Heart right ventricle (tissue), 16 donors: ENCODE data around the gene THSD7B. TPM values are rescaled to one million over a fixed set of nuclear protein-coding genes. Genes with fewer than 3 reads are reported as not detected.
"Not testable (repeated sequence)": the region's sequence is repeated elsewhere in the genome, so short reads cannot be mapped to it uniquely, and the experiment has no call there.

Experiments used
- ATAC-seq, 8 donors: fragments of 200-7000 bp; cut with Tn5 transposase; one replicate each; pipeline ENCODE4 v1.9.1; 2020; ENCODE audit warnings: mild to moderate bottlenecking in 8 of 8, moderate library complexity in 8 of 8, moderate number of reproducible peaks in 1 of 8
- DNase-seq, 2 donors: peaks; one replicate each; pipeline ENCODE4 v3.0.0-alpha.2; 2020
- H3K27ac ChIP-seq, 10 donors: fragments of 200-600 bp; sonication (generic) in 2 of 10; one replicate each; pipeline versions ENCODE4 v1.5.0 to v1.8.0; 2020 to 2022; ENCODE audit warnings: mild to moderate bottlenecking in 3 of 10
- H3K27me3 ChIP-seq, 7 donors: fragments of 200-600 bp; one replicate each; pipeline ENCODE4 v1.8.0; 2021 to 2022; ENCODE audit warnings: mild to moderate bottlenecking in 2 of 7
- H3K36me3 ChIP-seq, 9 donors: fragments of 200-600 bp; sonication (generic) in 1 of 9; one replicate each; pipeline versions ENCODE4 v1.5.0 to v1.8.0; 2020 to 2022; ENCODE audit warnings: mild to moderate bottlenecking in 2 of 9
- H3K4me1 ChIP-seq, 9 donors: fragments of 200-600 bp; sonication (generic) in 1 of 9; one replicate each; pipeline versions ENCODE4 v1.5.0 to v1.8.0; 2020 to 2022; ENCODE audit warnings: mild to moderate bottlenecking in 4 of 9
- H3K4me3 ChIP-seq, 10 donors: fragments of 200-600 bp; sonication (generic) in 2 of 10; one replicate each; pipeline versions ENCODE4 v1.5.0 to v1.8.0; 2020 to 2022; ENCODE audit warnings: mild to moderate bottlenecking in 7 of 10, moderate library complexity in 2 of 10
- H3K9me3 ChIP-seq, 11 donors: fragments of 200-600 bp in 10 of 11; sonication (generic) in 2 of 11; one replicate each; pipeline versions ENCODE4 v1.5.0 to v1.8.0; 2013 to 2022; ENCODE audit warnings: mild to moderate bottlenecking in 2 of 11, control low read depth in 1 of 11, moderate library complexity in 1 of 11
- WGBS, 2 donors: extraction: QIAGEN DNeasy Blood & Tissue Kit; methylation state at CpG; one replicate each; pipeline ENCODE4 v1.1.7; 2013; ENCODE audit warnings: inconsistent platforms in 1 of 2; 5-methylcytosine and 5-hydroxymethylcytosine counted together
- intact Hi-C, 10 donors: fragments of 100-400 bp; cut with DNase I; formaldehyde crosslinking; loops; one replicate each; pipeline versions ENCODE4 v1.11.1 to v1.14.2; 2022
- polyA plus RNA-seq, 2 donors: library from polyadenylated mRNA; stranded (reverse); fragments of 200-250 nt; gene quantifications; one replicate each; pipeline ENCODE4 v1.2.3, GENCODE V29; 2013
- total RNA-seq, 10 donors: library from RNA; stranded (reverse); fragmentation: NEBNext Ultra II Directional in 3 of 10; extraction: Animal tissue kit (Norgen Biotek cat#: 25700) in 3 of 10; gene quantifications; one replicate each; pipeline versions ENCODE4 v1.2.1 to v1.2.4, GENCODE V29; 2021 to 2023
- TF ChIP-seq, protein P1 (sequence below), 9 donors: fragments of 200-600 bp; sonication (generic) in 2 of 9; IDR thresholded peaks; one replicate each; pipeline versions ENCODE4 v1.5.0 to v1.8.0; 2021 to 2022; ENCODE audit warnings: antibody characterized with exemption in 9 of 9, mild to moderate bottlenecking in 5 of 9, moderate library complexity in 1 of 9
- donor health status: Arrhythmogenic right ventricular cardiomyopathy.
- donor health status: ischemic (EF 13 %, LVEDD 7.1; RV severe dilation, severe dysfunction).
- donor health status: healthy with polysubstance abuse.
- donor health status: DM: no; HTN: yes; CAD: no.
- donor health status: DM: no; HTN: no; CAD: no.
- donor health status: ischemic (EF 25% LVEDD 6.9; RV normal size, moderate dysfunction).
- donor health status: ischemic (EF 25% LVEDD 5.7; RV mildly dilated, moderate dysfunction).
- donor health status: healthy.
- donor health status: DM: yes; HTN: yes; CAD: no.
- donor health status: Ischemic cardiomyopathy.
- donor health status: ischemic (EF 35%, LVEDD 5.7; RV mildly dilated, moderate dysfunction).
- donor health status: nonischemic (EF 11% LVEDD 7.7; RV severe dilation, severe dysfunction).
- donor health status: DM: yes; HTN: yes; CAD: no.
- donor health status: PGD.
- donor health status: ischemic (EF 29% LVEDD 5.4; RV normal size, mild dysfunction).
- donor health status: nonischemic (EF 23%, LVEDD 6.1; RV moderate dilation, normal function).

The THSD7B gene
- total and polyA plus RNA-seq, 12 donors: 0.01 to 0.39 (median 0.18) TPM

DNA sequence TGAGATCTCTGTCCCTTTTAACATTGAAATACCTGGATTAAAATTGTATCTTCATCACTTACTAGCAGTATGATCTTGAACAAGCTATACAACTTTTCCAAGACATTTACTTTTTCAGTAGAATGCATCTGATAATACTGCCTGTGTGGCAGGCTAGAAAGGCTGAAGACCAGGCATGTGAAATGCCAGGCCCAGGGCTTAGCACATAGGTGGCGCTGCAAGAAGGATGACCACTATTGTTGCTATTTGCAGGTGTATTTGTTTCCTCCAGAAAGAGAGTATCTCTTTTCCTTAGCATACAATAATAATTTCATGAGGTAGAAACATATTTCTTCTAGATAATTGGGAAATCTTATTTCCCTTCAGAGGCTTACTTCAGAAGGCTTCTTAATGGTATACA is 331.3 kb downstream of the THSD7B start:
- Histone ChIP-seq H3K4me1 (no peaks in the 10 kb centered on the region), H3K27me3 (no peaks in the 10 kb centered on the region), H3K9me3 (peaks cover 0 to 3% (median 0%) of the 10 kb centered on the region in 11 donors), H3K27ac (no peak overlapping the region), H3K4me3 (no peak overlapping the region), H3K36me3 (no peaks in the 10 kb centered on the region)
- intact Hi-C loops: no loop called here
- ATAC-seq (no peak), DNase-seq (no peak)
- TF ChIP-seq, protein P1, sequence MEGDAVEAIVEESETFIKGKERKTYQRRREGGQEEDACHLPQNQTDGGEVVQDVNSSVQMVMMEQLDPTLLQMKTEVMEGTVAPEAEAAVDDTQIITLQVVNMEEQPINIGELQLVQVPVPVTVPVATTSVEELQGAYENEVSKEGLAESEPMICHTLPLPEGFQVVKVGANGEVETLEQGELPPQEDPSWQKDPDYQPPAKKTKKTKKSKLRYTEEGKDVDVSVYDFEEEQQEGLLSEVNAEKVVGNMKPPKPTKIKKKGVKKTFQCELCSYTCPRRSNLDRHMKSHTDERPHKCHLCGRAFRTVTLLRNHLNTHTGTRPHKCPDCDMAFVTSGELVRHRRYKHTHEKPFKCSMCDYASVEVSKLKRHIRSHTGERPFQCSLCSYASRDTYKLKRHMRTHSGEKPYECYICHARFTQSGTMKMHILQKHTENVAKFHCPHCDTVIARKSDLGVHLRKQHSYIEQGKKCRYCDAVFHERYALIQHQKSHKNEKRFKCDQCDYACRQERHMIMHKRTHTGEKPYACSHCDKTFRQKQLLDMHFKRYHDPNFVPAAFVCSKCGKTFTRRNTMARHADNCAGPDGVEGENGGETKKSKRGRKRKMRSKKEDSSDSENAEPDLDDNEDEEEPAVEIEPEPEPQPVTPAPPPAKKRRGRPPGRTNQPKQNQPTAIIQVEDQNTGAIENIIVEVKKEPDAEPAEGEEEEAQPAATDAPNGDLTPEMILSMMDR (IDR thresholded peaks at IDR 0.05): no peak
- WGBS, 2 donors: 0 to 69% methylated on average over 1 of the region's 1 CpG

- 86 to 89% methylated on average over 3 of the region's 3 CpGs for WGBS, 2 donors
- H3K27ac ChIP-seq, H3K4me3 ChIP-seq, intact Hi-C loops, H3K36me3 ChIP-seq, H3K27me3 ChIP-seq, H3K4me1 ChIP-seq, ATAC-seq, DNase-seq: not testable (repeated sequence)
- H3K9me3 ChIP-seq: peaks cover 0 to 25% (median 0%) of the 10 kb centered on the region in 11 donors
These were observed 336.5 kb downstream of the THSD7B start for GRCh38 chr2:137101814-137102213.

- ATAC-seq: no peak
- Histone ChIP-seq H3K27ac (no peak overlapping the region), H3K4me3 (no peak overlapping the region)
These were observed 342.6 kb downstream of the THSD7B start for GRCh38 chr2:137107904-137108303.

DNA sequence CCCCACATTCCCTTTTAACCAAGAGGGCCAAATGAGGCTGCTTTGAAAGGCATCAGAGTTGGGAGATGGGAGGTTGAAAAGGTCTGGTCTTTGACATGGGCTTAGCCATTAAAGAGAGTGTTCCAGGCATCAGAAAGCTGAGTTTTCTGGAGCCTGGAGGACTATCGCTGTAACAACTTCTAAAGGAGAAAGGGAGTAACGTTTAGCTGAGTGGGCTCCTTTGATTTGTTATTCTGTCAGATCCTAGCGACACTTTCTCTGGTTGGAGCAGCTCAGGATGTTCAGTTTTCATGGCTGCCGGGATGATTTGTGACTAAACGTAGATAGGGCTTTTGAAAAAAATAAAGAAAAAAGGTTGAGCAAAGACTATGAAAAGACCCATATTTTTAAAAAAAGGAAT is 346.6 kb downstream of the THSD7B start:
- H3K27ac ChIP-seq: no peak overlapping the region
- intact Hi-C loops: no loop called here
- no peak overlapping the region for H3K4me3 ChIP-seq
- no peaks in the 10 kb centered on the region for H3K36me3 ChIP-seq
- TF ChIP-seq, protein P1 (IDR thresholded peaks at IDR 0.05): no peak
- H3K4me1 ChIP-seq: no peaks in the 10 kb centered on the region
- DNase-seq (no peak), ATAC-seq (no peak)
- no peaks in the 10 kb centered on the region for H3K27me3 ChIP-seq
- peaks cover 0 to 3% (median 0%) of the 10 kb centered on the region in 11 donors for H3K9me3 ChIP-seq
- 70 to 73% methylated on average over 5 of the region's 5 CpGs for WGBS, 2 donors

More at GRCh38 chr2:137107904-137108303, 342.6 kb downstream of the THSD7B start:
- Histone ChIP-seq H3K4me1 (no peaks in the 10 kb centered on the region), H3K9me3 (peaks cover 0 to 23% (median 0%) of the 10 kb centered on the region in 11 donors), H3K36me3 (no peaks in the 10 kb centered on the region), H3K27me3 (no peaks in the 10 kb centered on the region)
- TF ChIP-seq, protein P1 (IDR thresholded peaks at IDR 0.05): no peak
- intact Hi-C loops: no loop called here
- no peak for DNase-seq

DNA sequence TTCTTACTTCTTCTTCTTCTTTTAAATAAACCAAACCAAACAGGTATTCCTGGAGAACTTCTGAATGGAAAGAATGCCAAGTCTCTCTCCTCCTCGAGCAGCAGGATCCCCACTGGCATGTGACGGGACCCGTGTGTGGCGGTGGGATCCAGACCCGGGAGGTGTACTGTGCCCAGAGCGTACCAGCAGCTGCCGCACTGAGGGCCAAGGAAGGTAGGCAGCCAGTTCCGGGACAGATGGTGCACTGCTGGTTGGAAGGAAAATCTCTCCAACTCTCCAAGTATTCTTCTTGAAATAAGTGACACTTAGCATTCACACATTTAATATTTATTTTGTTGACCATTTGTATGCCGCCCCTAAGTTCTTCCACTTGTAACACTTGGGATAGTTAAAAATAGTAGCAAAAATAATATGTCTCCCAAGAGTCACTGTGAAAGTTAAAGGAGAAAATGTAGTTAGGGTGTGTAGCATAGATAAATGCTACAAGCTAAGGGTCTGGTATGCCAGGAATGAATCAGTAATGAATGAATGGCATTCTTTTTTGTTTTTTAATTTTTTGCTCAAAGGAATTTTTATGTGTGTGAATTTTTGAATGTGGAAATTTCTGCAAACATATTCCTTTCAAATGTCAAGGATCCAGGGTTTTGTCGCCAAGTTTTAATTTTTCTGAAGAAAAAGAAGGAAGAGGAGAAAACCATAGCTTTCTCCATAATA is 349.9 kb downstream of the THSD7B start:
- no peak for DNase-seq
- H3K36me3 ChIP-seq: no peaks in the 10 kb centered on the region
- intact Hi-C loops: no loop called here
- TF ChIP-seq, protein P1 (IDR thresholded peaks at IDR 0.05): no peak
- no peaks in the 10 kb centered on the region for H3K9me3 ChIP-seq
- no peak overlapping the region for H3K27ac ChIP-seq
- no peak overlapping the region for H3K4me3 ChIP-seq
- 69 to 73% methylated on average over 10 of the region's 10 CpGs for WGBS, 2 donors
- H3K4me1 ChIP-seq: no peaks in the 10 kb centered on the region
- H3K27me3 ChIP-seq: no peaks in the 10 kb centered on the region
- ATAC-seq: no peak
